Measurements from ENCODE around the gene TM9SF4. TPM values are rescaled to one million over a fixed set of nuclear protein-coding genes. Genes with fewer than 3 reads are reported as not detected.
A peak's percentile ranks its signal among the peaks of the same experiment; 100 is the strongest.

TM9SF4 gene
- total and polyA plus RNA-seq, 8 donors: 56.2 to 63.5 (median 60.1) TPM

GRCh38 chr20:32140603-32141002 lies 31.1 kb downstream of the TM9SF4 start:
- no peak for ATAC-seq
- peaks cover 8 to 99% of the 10 kb centered on the region in 2 donors for H3K36me3 ChIP-seq
- H3K27me3 ChIP-seq: no peaks in the 10 kb centered on the region
- TF ChIP-seq CTCF (IDR thresholded peaks at IDR 0.05): no peak
- H3K4me1 ChIP-seq: no peaks in the 10 kb centered on the region
- intact Hi-C loops (cut with DNase I): no loop called here
- H3K9me3 ChIP-seq: no peaks in the 10 kb centered on the region
- no peak overlapping the region for H3K27ac ChIP-seq
- DNase-seq: no peak
- no peak overlapping the region for H3K4me3 ChIP-seq

- H3K27ac ChIP-seq: no peak overlapping the region
- no peaks in the 10 kb centered on the region for H3K9me3 ChIP-seq
- intact Hi-C loops (cut with DNase I): no loop called here
- no peaks in the 10 kb centered on the region for H3K27me3 ChIP-seq
- ATAC-seq (no peak), DNase-seq (no peak)
- no peaks in the 10 kb centered on the region for H3K4me1 ChIP-seq
- no peak for TF ChIP-seq CTCF (IDR thresholded peaks at IDR 0.05)
- H3K36me3 ChIP-seq: peaks cover 8 to 99% of the 10 kb centered on the region in 2 donors
- H3K4me3 ChIP-seq: no peak overlapping the region
Observed at GRCh38 chr20:32141465-32141980, 32.0 kb downstream of the TM9SF4 start.

DNA sequence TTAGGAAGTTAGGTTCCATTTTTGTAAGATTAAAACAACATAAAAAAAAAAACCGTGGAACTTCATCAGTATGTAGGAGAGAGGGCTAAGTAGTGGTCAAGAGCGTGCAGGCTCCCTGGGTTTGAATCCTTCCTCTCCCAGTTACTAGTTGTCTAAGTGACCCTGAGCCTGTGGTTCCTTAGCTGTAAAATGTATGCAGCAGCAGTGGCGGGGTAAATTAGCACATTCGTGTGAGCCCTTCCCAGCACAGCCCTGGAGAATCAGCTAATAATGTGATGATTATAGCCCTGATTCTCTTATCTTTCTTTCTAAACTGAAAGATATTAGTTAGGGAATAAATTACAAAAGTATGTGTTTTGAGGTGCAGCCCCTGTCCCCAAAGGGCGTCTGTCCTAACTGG lies 32.6 kb downstream of the TM9SF4 start:
- no peak for DNase-seq
- ATAC-seq: no peak
- H3K27ac ChIP-seq: no peak overlapping the region
- no peaks in the 10 kb centered on the region for H3K9me3 ChIP-seq
- intact Hi-C loops (cut with DNase I): no loop called here
- TF ChIP-seq CTCF (IDR thresholded peaks at IDR 0.05): no peak
- H3K36me3 ChIP-seq: peaks cover 8 to 99% of the 10 kb centered on the region in 2 donors
- H3K27me3 ChIP-seq: no peaks in the 10 kb centered on the region
- no peak overlapping the region for H3K4me3 ChIP-seq
- no peaks in the 10 kb centered on the region for H3K4me1 ChIP-seq

- H3K36me3 ChIP-seq: peaks cover 8 to 99% of the 10 kb centered on the region in 2 donors
- no peak for TF ChIP-seq CTCF (IDR thresholded peaks at IDR 0.05)
- intact Hi-C loops (cut with DNase I): no loop called here
Observed at GRCh38 chr20:32142991-32143390, 33.5 kb downstream of the TM9SF4 start.

DNA sequence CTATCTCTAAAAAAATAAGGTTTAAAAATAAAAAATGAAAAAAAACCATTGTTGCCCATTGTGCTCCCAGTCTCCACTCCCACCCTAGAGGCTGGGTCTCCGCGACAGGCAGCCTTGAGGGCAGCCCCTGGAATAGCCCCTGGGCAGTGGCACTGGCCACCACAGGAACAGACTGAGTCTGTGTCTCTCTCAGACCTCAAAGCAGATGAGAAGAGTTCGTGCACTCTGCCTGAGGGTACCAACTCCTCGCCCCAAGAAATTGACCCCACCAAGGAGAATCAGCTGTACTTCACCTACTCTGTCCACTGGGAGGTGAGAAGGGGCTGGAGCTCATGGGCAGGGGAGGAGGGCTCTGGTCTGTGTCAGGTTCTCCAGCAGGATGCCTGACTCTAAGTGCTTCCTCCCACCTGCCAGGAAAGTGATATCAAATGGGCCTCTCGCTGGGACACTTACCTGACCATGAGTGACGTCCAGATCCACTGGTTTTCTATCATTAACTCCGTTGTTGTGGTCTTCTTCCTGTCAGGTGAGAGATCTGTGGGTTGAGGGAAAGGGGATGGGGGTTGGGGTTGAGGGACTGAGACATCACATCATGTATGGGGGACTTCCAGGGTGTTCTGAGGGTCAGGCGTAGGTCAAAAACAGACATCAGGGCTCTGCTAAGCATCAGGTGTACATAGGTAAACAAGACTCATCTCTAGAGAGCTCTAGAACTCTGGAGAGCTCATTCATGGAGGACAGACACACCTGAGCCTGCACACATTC lies 35.6 kb downstream of the TM9SF4 start:
- no peak overlapping the region for H3K4me3 ChIP-seq
- H3K4me1 ChIP-seq: no peaks in the 10 kb centered on the region
- no peaks in the 10 kb centered on the region for H3K27me3 ChIP-seq
- intact Hi-C loops (cut with DNase I): no loop called here
- H3K9me3 ChIP-seq: no peaks in the 10 kb centered on the region
- H3K36me3 ChIP-seq: peaks cover 8 to 99% of the 10 kb centered on the region in 2 donors
- ATAC-seq (peak; percentile 22), DNase-seq (no peak)
- TF ChIP-seq CTCF (IDR thresholded peaks at IDR 0.05): no peak
- H3K27ac ChIP-seq: no peak overlapping the region

More at GRCh38 chr20:32142991-32143390, 33.5 kb downstream of the TM9SF4 start:
- no peaks in the 10 kb centered on the region for H3K27me3 ChIP-seq
- H3K4me1 ChIP-seq: no peaks in the 10 kb centered on the region
- DNase-seq: no peak
- H3K9me3 ChIP-seq: no peaks in the 10 kb centered on the region
- ATAC-seq: no peak
- H3K4me3 ChIP-seq: no peak overlapping the region
- no peak overlapping the region for H3K27ac ChIP-seq
